ENCODE results near the gene CMTR1.

The CMTR1 gene

DNA sequence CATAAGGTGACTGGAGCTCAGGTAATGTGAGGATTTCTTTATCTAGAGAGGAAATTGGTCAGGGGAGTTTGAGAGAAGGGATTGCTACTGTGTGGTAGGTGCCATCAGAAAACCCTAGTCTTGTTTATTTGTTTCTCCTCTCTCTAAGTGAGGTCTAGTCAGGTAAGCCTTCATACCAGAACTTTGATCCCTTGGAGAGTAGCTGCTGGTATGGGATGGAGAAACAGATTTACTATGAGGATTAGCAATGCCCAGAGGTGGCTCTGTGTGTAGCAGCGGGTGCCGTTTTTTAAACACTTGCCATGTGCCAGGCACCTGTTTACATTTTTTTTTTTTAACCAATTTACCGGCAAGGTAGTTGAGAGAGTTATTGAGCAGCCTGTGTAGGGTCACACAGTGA, 19.5 kb downstream of the CMTR1 start:
- H3K4me3 Mint-ChIP-seq: no peak overlapping the region
- H3K27ac Mint-ChIP-seq: peak overlapping the region; percentile 6
- H3K4me1 Mint-ChIP-seq (ENCODE audit: low read depth): peaks cover 19% of the 10 kb centered on the region
- H3K9me3 Mint-ChIP-seq: no peaks in the 10 kb centered on the region
- H3K27me3 Mint-ChIP-seq (ENCODE audit: low read depth): no peaks in the 10 kb centered on the region
- H3K36me3 Mint-ChIP-seq (ENCODE audit: low read depth): peaks cover 62% of the 10 kb centered on the region

DNA sequence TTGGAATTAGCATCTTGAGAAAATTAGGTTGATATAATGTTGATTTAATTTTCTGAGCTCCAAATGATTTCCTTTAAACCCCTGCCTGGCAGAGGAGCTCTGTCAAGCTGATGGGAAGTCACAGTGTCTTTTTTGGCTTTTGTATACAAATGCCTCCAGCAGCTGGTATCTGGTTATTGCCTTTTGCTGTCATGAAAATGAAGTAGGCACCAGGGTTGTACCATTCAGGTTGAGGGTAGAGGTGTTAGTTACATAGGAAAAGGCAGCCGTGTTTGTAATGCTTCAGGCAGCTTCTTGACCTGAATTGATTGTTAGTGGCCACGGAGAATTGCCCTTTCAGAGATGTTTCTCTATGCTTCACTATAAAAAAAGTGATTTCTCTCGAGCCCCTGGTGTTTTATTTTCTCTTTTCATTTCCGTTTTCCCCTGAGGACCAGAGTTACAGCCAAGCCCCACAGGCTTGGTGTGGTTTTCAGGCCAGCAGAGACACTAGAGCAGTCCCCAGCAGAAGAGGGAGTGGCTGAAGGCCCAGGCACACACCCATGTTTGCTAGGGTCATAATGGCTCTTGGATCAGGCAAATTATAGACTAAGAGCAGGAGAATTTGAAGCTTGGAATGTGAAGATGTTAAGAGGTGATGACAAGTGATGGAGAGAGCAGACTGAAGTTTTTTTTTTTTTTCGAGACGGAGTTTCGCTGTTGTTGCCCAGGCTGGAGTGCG, 21.6 kb downstream of the CMTR1 start:
- Mint-ChIP-seq H3K36me3 (ENCODE audit: low read depth) (peaks cover 70% of the 10 kb centered on the region), H3K9me3 (no peaks in the 10 kb centered on the region), H3K4me1 (ENCODE audit: low read depth) (peaks cover 19% of the 10 kb centered on the region)

DNA sequence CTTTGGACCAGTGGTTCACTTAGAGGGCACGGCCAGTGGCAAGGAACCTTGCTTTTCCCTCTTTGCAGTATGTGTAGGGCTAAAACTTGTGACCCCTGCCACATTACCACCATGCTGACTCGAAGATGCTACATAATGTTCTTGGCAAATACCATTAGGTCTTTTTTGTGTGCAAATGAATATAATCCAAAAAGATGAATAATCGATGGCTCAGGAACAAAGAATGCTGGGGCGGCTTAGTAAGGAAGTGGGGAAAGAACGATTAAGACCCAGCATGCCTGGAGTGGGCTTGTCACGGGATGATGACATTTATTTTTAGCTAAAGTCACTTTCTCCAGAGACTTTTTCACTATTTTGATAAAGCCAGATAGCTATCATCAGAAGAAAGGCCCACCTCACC, 23.1 kb downstream of the CMTR1 start:
- H3K27me3 Mint-ChIP-seq (ENCODE audit: low read depth): no peaks in the 10 kb centered on the region
- H3K27ac Mint-ChIP-seq: no peak overlapping the region
- H3K36me3 Mint-ChIP-seq (ENCODE audit: low read depth): peaks cover 68% of the 10 kb centered on the region
- no peak overlapping the region for H3K4me3 Mint-ChIP-seq
- H3K9me3 Mint-ChIP-seq: no peaks in the 10 kb centered on the region
- peaks cover 19% of the 10 kb centered on the region for H3K4me1 Mint-ChIP-seq (ENCODE audit: low read depth)

More for the DNA sequence above, 21.6 kb downstream of the CMTR1 start:
- no peak overlapping the region for H3K4me3 Mint-ChIP-seq
- no peaks in the 10 kb centered on the region for H3K27me3 Mint-ChIP-seq (ENCODE audit: low read depth)
- no peak overlapping the region for H3K27ac Mint-ChIP-seq

GRCh38 chr6:37456816-37457560, 24.0 kb downstream of the CMTR1 start:
- Mint-ChIP-seq H3K27ac (no peak overlapping the region), H3K4me1 (ENCODE audit: low read depth) (peaks cover 15% of the 10 kb centered on the region), H3K4me3 (no peak overlapping the region), H3K36me3 (ENCODE audit: low read depth) (peaks cover 66% of the 10 kb centered on the region), H3K27me3 (ENCODE audit: low read depth) (no peaks in the 10 kb centered on the region), H3K9me3 (no peaks in the 10 kb centered on the region)

DNA sequence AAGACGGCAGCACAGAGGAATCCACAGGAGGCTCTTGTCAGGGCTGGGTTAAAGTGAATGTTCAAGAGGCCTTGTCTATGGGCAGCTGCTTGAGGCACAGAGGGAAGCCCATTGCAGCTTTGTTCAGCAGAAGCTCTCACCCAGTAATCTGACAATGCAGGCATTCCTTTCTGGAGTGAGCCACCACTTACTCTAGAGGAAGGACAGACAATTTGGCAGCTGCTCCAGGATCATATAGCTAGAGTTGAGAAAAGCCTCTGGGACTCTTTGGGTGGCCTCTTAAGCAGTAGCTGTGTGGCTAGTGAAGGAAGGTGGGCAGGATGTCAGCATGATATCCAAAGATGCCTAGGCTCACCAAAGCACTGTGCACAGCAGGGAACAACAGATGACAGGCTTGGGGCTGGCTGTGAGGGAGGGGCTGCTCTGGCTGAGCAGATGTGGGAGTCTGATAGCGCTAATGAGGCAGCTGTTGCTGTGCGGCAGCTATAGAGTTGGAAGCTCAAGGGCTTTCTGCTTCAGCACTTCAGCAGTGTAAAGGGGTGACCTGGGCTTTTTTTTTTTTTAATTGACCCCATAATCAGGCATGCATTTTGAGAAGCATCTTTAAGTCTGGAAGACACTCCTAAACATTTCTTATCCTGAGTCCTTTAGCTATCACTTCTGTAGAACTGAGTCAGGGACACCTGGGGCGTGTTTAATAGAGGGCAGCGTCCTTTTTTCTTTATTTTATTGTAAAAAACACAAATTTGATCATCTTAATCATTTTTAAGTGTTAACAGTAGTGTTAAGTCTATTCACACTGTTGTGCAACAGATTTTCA, 27.2 kb downstream of the CMTR1 start:
- H3K4me1 Mint-ChIP-seq (ENCODE audit: low read depth): peaks cover 6% of the 10 kb centered on the region
- no peak overlapping the region for H3K4me3 Mint-ChIP-seq
- H3K9me3 Mint-ChIP-seq: no peaks in the 10 kb centered on the region
- no peaks in the 10 kb centered on the region for H3K27me3 Mint-ChIP-seq (ENCODE audit: low read depth)
- no peak overlapping the region for H3K27ac Mint-ChIP-seq
- peaks cover 62% of the 10 kb centered on the region for H3K36me3 Mint-ChIP-seq (ENCODE audit: low read depth)

GRCh38 chr6:37460805-37461204, 27.8 kb downstream of the CMTR1 start:
- Mint-ChIP-seq H3K27me3 (ENCODE audit: low read depth) (no peaks in the 10 kb centered on the region), H3K4me3 (no peak overlapping the region), H3K36me3 (ENCODE audit: low read depth) (peaks cover 62% of the 10 kb centered on the region), H3K27ac (no peak overlapping the region), H3K4me1 (ENCODE audit: low read depth) (peaks cover 6% of the 10 kb centered on the region), H3K9me3 (no peaks in the 10 kb centered on the region)

DNA sequence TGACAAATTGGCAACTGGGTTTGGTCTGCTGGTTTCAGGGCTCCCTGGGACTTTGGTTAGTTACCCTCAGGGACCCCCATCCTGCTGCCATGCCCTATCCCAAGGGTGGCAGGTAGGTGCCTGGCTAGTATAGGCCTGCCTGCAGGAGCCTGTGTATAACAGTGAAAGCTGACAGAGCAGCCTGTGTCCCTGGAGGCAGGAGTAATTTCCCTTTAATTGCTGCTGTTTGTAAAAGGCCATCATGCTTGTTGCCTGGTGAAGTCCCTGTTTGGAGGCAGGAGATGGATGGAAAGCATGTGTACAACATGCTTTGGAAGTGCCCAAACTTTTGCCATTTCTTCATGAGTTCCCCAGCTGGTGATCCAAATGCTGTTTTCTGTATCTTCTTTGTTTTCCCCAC, 30.1 kb downstream of the CMTR1 start:
- Mint-ChIP-seq H3K27me3 (ENCODE audit: low read depth) (no peaks in the 10 kb centered on the region), H3K4me1 (ENCODE audit: low read depth) (peaks cover 8% of the 10 kb centered on the region), H3K9me3 (peaks cover 5% of the 10 kb centered on the region), H3K36me3 (ENCODE audit: low read depth) (peaks cover 61% of the 10 kb centered on the region), H3K27ac (no peak overlapping the region), H3K4me3 (no peak overlapping the region)

- Mint-ChIP-seq H3K27ac (no peak overlapping the region), H3K4me3 (no peak overlapping the region), H3K9me3 (peaks cover 5% of the 10 kb centered on the region), H3K4me1 (ENCODE audit: low read depth) (peaks cover 8% of the 10 kb centered on the region), H3K36me3 (ENCODE audit: low read depth) (peaks cover 49% of the 10 kb centered on the region), H3K27me3 (ENCODE audit: low read depth) (no peaks in the 10 kb centered on the region)
Measured at GRCh38 chr6:37467718-37468117, 34.7 kb downstream of the CMTR1 start.

DNA sequence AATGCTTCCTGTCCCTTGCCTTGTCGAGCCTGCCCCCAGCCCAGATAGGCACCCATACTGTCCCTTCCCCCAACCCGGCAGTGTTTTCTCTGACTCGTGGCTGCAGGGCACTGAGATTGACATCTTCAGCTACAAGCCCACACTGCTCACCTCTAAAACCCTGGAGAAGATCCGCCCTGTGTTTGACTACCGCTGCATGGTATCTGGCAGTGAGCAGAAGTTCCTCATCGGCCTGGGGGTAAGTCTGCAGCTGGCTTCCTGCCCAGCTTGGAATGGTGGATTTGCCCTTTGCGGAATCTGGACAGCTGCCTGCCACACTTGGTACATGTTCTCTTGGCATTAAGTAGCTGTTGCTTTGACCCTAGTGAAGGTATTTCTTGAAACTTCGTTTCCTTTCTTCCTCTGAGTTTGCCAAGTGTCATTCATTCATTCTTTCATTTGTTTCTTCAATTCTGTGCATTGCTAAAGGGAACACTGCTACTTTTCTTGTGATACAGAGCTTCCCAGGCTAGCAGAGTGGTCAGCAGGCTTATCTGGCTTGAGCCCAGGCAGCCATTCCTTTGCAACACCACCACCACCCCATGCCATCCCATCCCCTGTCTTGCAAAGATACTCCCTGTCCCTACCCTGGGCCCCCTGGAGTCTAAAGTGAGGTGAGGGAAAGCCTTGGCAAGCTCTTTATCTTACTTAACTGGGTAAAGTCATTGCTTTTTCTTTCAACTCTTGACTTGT, 40.5 kb downstream of the CMTR1 start:
- Mint-ChIP-seq H3K36me3 (ENCODE audit: low read depth) (peaks cover 31% of the 10 kb centered on the region), H3K4me3 (no peak overlapping the region), H3K4me1 (ENCODE audit: low read depth) (no peaks in the 10 kb centered on the region), H3K27ac (no peak overlapping the region), H3K27me3 (ENCODE audit: low read depth) (no peaks in the 10 kb centered on the region), H3K9me3 (no peaks in the 10 kb centered on the region)

DNA sequence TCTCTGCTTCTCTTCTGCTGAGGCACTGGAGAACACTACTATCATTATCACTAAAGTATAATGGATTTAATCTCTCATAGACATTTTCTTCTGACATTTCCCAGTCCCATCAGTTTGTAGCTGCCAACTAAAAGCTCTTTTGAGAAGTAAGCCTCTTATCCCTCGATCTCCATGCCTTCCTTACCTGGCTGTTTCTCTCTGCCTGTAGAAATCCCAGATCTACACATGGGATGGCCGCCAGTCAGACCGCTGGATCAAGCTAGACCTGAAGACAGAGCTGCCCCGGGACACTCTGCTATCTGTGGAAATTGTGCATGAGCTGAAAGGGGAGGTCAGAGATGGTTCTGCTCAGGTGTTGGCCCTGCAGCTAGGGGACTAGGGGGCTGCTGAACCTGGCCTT, 41.3 kb downstream of the CMTR1 start:
- Mint-ChIP-seq H3K27me3 (ENCODE audit: low read depth) (no peaks in the 10 kb centered on the region), H3K9me3 (no peaks in the 10 kb centered on the region), H3K4me1 (ENCODE audit: low read depth) (no peaks in the 10 kb centered on the region), H3K4me3 (no peak overlapping the region), H3K27ac (no peak overlapping the region), H3K36me3 (ENCODE audit: low read depth) (peaks cover 36% of the 10 kb centered on the region)

- no peaks in the 10 kb centered on the region for H3K4me1 Mint-ChIP-seq (ENCODE audit: low read depth)
- no peaks in the 10 kb centered on the region for H3K9me3 Mint-ChIP-seq
- H3K27me3 Mint-ChIP-seq (ENCODE audit: low read depth): no peaks in the 10 kb centered on the region
- H3K36me3 Mint-ChIP-seq (ENCODE audit: low read depth): peaks cover 28% of the 10 kb centered on the region
- H3K4me3 Mint-ChIP-seq: no peak overlapping the region
- no peak overlapping the region for H3K27ac Mint-ChIP-seq
Measured at GRCh38 chr6:37477191-37477590, 44.2 kb downstream of the CMTR1 start.

- Mint-ChIP-seq H3K27me3 (ENCODE audit: low read depth) (no peaks in the 10 kb centered on the region), H3K4me1 (ENCODE audit: low read depth) (no peaks in the 10 kb centered on the region), H3K9me3 (no peaks in the 10 kb centered on the region), H3K36me3 (ENCODE audit: low read depth) (peaks cover 31% of the 10 kb centered on the region), H3K4me3 (no peak overlapping the region), H3K27ac (no peak overlapping the region)
Measured at GRCh38 chr6:37477656-37478435, 44.8 kb downstream of the CMTR1 start.

GRCh38 chr6:37478827-37479226, 45.8 kb downstream of the CMTR1 start:
- peaks cover 2% of the 10 kb centered on the region for H3K4me1 Mint-ChIP-seq (ENCODE audit: low read depth)
- no peak overlapping the region for H3K4me3 Mint-ChIP-seq
- no peaks in the 10 kb centered on the region for H3K27me3 Mint-ChIP-seq (ENCODE audit: low read depth)
- H3K9me3 Mint-ChIP-seq: no peaks in the 10 kb centered on the region
- H3K36me3 Mint-ChIP-seq (ENCODE audit: low read depth): peaks cover 35% of the 10 kb centered on the region
- no peak overlapping the region for H3K27ac Mint-ChIP-seq

Measured in T-helper 1 cell treated with Interleukin-12 subunit alpha and Interleukin-12 subunit beta and Interleukin-4 antibody, amounts not matched to agents 30 μg/mL and 1 μg/mL, for 36 hours (primary cell).